ENCODE data around the gene FAM81A.

Gene FAM81A

GRCh38 chr15:59543721-59544547 is 105.9 kb downstream of the FAM81A start:
- no peak for TF ChIP-seq CTCF (IDR thresholded peaks at IDR 0.05; ENCODE audit: low read depth, low read length)
- no peak overlapping the region for H3K4me3 ChIP-seq (ENCODE audit: low read depth, low read length)

DNA sequence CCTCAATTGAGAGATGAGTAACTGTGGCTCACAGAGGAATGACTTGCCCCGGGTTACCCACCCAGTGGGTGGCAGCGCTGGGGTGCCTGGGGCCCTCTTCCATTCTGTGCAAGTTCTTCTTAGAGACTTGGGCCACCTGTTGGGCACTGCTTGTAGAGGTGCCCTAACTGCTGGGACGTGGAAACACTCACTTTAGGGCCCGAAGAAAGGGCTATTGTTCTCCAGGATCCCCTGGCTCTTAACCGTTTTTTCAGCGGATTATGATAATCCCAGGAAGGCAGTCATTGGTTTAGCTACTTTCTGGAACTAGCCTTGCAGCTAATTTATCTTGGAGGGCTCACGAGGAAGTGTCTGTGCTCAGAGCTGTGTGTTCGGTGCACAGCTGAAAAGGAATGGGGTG is 107.6 kb downstream of the FAM81A start:
- no peak overlapping the region for H3K4me3 ChIP-seq (ENCODE audit: low read depth, low read length)
- no peak for TF ChIP-seq CTCF (IDR thresholded peaks at IDR 0.05; ENCODE audit: low read depth, low read length)

DNA sequence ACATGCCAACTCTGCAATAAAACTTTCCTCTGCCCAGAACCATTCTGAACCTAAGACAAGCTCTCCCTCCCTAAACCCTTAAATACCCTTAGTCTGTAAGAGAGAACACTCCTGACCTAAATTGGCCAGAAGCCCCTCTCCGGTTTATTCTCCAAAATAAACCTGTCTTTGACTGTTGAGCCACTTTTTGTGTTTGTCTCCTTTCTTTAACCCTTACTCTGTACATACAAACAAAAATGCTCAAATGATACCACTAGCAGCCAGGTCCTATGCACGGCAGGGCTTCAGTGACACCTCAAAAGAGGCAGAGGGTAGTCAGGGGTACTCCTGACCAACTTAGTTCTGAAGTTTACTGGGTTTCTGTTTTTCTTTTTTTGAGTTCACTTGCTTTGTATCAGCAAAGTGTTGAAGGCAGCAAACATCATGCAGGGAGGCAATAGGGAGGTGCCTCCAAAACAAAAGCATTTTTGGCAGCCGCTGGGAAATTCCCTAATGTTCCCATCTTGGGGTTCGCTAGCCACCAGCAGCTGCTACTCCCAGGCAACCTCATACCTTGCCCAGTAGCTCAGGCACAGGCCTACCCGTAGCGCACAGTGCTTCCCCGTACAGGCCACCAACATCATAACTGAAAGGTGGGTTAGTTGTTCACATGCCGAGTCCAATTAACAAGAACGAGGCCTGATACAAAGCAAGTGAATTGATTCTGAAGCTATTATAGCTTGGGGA is 110.7 kb downstream of the FAM81A start:
- no peak for TF ChIP-seq CTCF (IDR thresholded peaks at IDR 0.05; ENCODE audit: low read depth, low read length)
- H3K4me3 ChIP-seq (ENCODE audit: low read depth, low read length): no peak overlapping the region

- no peak for TF ChIP-seq CTCF (IDR thresholded peaks at IDR 0.05; ENCODE audit: low read depth, low read length)
- H3K4me3 ChIP-seq (ENCODE audit: low read depth, low read length): no peak overlapping the region
Observed at GRCh38 chr15:59549301-59550185, 111.6 kb downstream of the FAM81A start.

DNA sequence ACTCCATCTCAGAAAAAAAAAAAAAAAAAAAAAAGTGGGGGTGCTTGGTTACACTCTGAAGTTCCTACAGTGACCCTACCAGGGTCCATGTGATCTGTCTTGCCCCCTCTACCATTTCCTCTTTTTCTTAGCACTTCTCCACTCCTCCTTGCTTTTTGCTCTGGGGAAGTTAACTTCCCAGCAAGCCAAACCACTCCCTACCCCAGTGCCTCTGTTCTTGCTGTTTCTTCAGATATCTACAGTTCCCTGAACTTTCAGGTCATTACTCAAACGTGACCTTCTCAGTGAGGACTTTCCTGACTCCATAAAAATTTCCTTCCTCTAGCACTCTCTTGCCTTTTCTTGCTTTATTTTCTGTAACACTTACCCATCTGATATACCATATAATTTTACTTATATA is 112.5 kb downstream of the FAM81A start:
- no peak overlapping the region for H3K4me3 ChIP-seq (ENCODE audit: low read depth, low read length)
- TF ChIP-seq CTCF (IDR thresholded peaks at IDR 0.05; ENCODE audit: low read depth, low read length): no peak

DNA sequence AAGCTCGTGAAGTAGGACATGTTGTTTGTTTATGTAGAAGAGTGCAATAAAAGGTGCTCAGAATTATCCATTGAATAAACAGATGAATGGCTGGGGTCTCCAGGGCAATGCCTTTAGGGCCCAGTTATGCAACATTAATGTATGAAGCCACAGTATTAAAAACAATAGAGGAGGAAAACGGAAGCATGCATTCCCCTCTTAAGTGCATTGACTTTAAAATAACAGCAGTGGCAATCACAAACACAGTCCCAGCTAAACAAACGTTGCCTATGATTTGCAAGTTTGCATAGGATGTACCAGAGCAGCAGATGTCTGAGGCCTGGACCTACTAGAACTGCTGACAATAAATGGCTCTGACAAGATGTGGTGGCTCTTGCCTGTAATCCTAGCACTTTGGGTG is 113.0 kb downstream of the FAM81A start:
- no peak overlapping the region for H3K4me3 ChIP-seq (ENCODE audit: low read depth, low read length)
- TF ChIP-seq CTCF (IDR thresholded peaks at IDR 0.05; ENCODE audit: low read depth, low read length): no peak

All from WI38 (cell line).